Neural progenitor cell (in vitro differentiated cells): ENCODE data around the gene PRDM15. TPM values are rescaled to one million over a fixed set of nuclear protein-coding genes. Genes with fewer than 3 reads are reported as not detected.
A peak's percentile ranks its signal among the peaks of the same experiment; 100 is the strongest.

Source experiments
- DNase-seq: peaks from one replicate; pipeline ENCODE4 v3.0.0-alpha.2; 2016; ENCODE audit warnings: low spot score
- H2AFZ ChIP-seq: fragments of 200-600 bp; sonication (generic); replicated peaks from 2 replicates; pipeline ENCODE4 v1.6.1; 2016; ENCODE audit warnings: antibody characterized with exemption
- H3F3A ChIP-seq: fragments of 200-600 bp; sonication (generic); 2 replicates; pipeline ENCODE4 v1.6.1; 2016; ENCODE audit warnings: antibody characterized with exemption, low read depth
- H3K27ac ChIP-seq: fragments of 200-600 bp; sonication (generic); 2 replicates; pipeline ENCODE4 v1.5.1; 2016; ENCODE audit warnings: mild to moderate bottlenecking
- H3K27me3 ChIP-seq: fragments of 200-600 bp; sonication (generic); 2 replicates; pipeline ENCODE4 v1.6.1; 2016; ENCODE audit warnings: mild to moderate bottlenecking, moderate library complexity
- H3K36me3 ChIP-seq: fragments of 200-600 bp; sonication (generic); 2 replicates; pipeline ENCODE4 v1.5.1; 2016
- H3K4me1 ChIP-seq: fragments of 200-600 bp; sonication (generic); 2 replicates; pipeline ENCODE4 v1.6.1; 2016; ENCODE audit warnings: mixed run types
- H3K4me2 ChIP-seq: fragments of 200-600 bp; sonication (generic); 2 replicates; pipeline ENCODE4 v1.6.1; 2016
- H3K4me3 ChIP-seq: fragments of 200-600 bp; sonication (generic); 2 replicates; pipeline ENCODE4 v1.5.1; 2016
- H3K79me2 ChIP-seq: fragments of 200-600 bp; sonication (generic); 2 replicates; pipeline ENCODE4 v1.6.1; 2016; ENCODE audit warnings: low read depth
- H3K9ac ChIP-seq: fragments of 200-600 bp; sonication (generic); 2 replicates; pipeline ENCODE4 v1.6.1; 2016
- H3K9me3 ChIP-seq: fragments of 200-600 bp; sonication (generic); 2 replicates; pipeline ENCODE4 v1.5.1; 2016; ENCODE audit warnings: low read depth
- H4K20me1 ChIP-seq: fragments of 200-600 bp; sonication (generic); 2 replicates; pipeline ENCODE4 v1.6.1; 2016; ENCODE audit warnings: low read depth
- H3K27ac Mint-ChIP-seq: 3 replicates; pipeline ENCODE4 v1.8.0; 2021; ENCODE audit warnings: mixed read lengths
- H3K27me3 Mint-ChIP-seq: 2 replicates; pipeline ENCODE4 v1.8.0; 2022; ENCODE audit warnings: low read depth, mild to moderate bottlenecking, inconsistent platforms, moderate library complexity, mixed read lengths; ENCODE audit not compliant: insufficient read depth
- H3K36me3 Mint-ChIP-seq: 3 replicates; pipeline ENCODE4 v1.8.0; 2021; ENCODE audit warnings: mixed read lengths
- H3K4me1 Mint-ChIP-seq: 3 replicates; pipeline ENCODE4 v1.8.0; 2021; ENCODE audit warnings: mixed read lengths
- H3K4me3 Mint-ChIP-seq: 3 replicates; pipeline ENCODE4 v1.8.0; 2021; ENCODE audit warnings: mild to moderate bottlenecking, moderate library complexity, mixed read lengths
- H3K9me3 Mint-ChIP-seq: 3 replicates; pipeline ENCODE4 v1.8.0; 2020; ENCODE audit warnings: mixed read lengths
- CTCF ChIP-seq: fragments of 200-600 bp; sonication (generic); IDR thresholded peaks from 2 replicates; pipeline ENCODE4 v1.5.1; 2017; ENCODE audit warnings: antibody characterized with exemption, mild to moderate bottlenecking
- EZH2 ChIP-seq: fragments of 200-600 bp; sonication (generic); IDR thresholded peaks from 2 replicates; pipeline ENCODE4 v1.6.1; 2017; ENCODE audit warnings: antibody characterized with exemption, mild to moderate bottlenecking, moderate library complexity
- EZH2phosphoT487 ChIP-seq: fragments of 200-600 bp; sonication (generic); IDR thresholded peaks from 2 replicates; pipeline ENCODE4 v1.6.1; 2017; ENCODE audit warnings: antibody characterized with exemption
- total RNA-seq: library from RNA; depleted of rRNA; stranded (reverse); fragments of >200 nt; gene quantifications from 2 replicates; pipeline ENCODE4 v1.2.3, GENCODE V29; 2015; ENCODE audit warnings: low replicate concordance

The PRDM15 gene
- total RNA-seq, 1 donor from 2014 or later: 9.0 TPM

GRCh38 chr21:41852151-41852928, 26.8 kb downstream of the PRDM15 start:
- no peaks in the 10 kb centered on the region for H3K36me3 ChIP-seq
- Mint-ChIP-seq H3K9me3 (no peaks in the 10 kb centered on the region), H3K27ac (peak overlapping the region; percentile 87), H3K4me3 (no peak overlapping the region), H3K36me3 (peaks cover 22% of the 10 kb centered on the region), H3K4me1 (peaks cover 9% of the 10 kb centered on the region), H3K27me3 (no peaks in the 10 kb centered on the region)
- no peaks in the 10 kb centered on the region for H3F3A ChIP-seq
- DNase-seq: no peak
- H3K27ac ChIP-seq: no peak overlapping the region
- no peaks in the 10 kb centered on the region for H3K79me2 ChIP-seq
- TF ChIP-seq EZH2phosphoT487 (no peak), CTCF (no peak), EZH2 (no peak)
- no peak overlapping the region for H3K4me2 ChIP-seq
- no peaks in the 10 kb centered on the region for H3K4me1 ChIP-seq
- no peak overlapping the region for H3K4me3 ChIP-seq
- no peaks in the 10 kb centered on the region for H3K27me3 ChIP-seq
- H4K20me1 ChIP-seq: no peaks in the 10 kb centered on the region
- H3K9me3 ChIP-seq: no peaks in the 10 kb centered on the region
- H2AFZ ChIP-seq: no peak overlapping the region
- H3K9ac ChIP-seq: no peak overlapping the region

GRCh38 chr21:41851090-41851790, 27.9 kb downstream of the PRDM15 start:
- no peaks in the 10 kb centered on the region for H3K36me3 ChIP-seq
- peaks cover under 1% of the 10 kb centered on the region for H3F3A ChIP-seq
- TF ChIP-seq EZH2 (no peak), CTCF (no peak), EZH2phosphoT487 (no peak)
- no peak for DNase-seq
- H3K4me1 ChIP-seq: no peaks in the 10 kb centered on the region
- H2AFZ ChIP-seq: no peak overlapping the region
- no peak overlapping the region for H3K4me3 ChIP-seq
- no peaks in the 10 kb centered on the region for H3K27me3 ChIP-seq
- H3K9ac ChIP-seq: no peak overlapping the region
- H3K79me2 ChIP-seq: no peaks in the 10 kb centered on the region
- H3K9me3 ChIP-seq: no peaks in the 10 kb centered on the region
- H3K27ac ChIP-seq: no peak overlapping the region
- Mint-ChIP-seq H3K9me3 (no peaks in the 10 kb centered on the region), H3K36me3 (peaks cover 20% of the 10 kb centered on the region), H3K27ac (no peak overlapping the region), H3K27me3 (no peaks in the 10 kb centered on the region), H3K4me3 (no peak overlapping the region), H3K4me1 (peaks cover 12% of the 10 kb centered on the region)
- no peak overlapping the region for H3K4me2 ChIP-seq
- no peaks in the 10 kb centered on the region for H4K20me1 ChIP-seq

GRCh38 chr21:41850085-41850484, 29.1 kb downstream of the PRDM15 start:
- Histone ChIP-seq H3K4me1 (no peaks in the 10 kb centered on the region), H3K4me2 (no peak overlapping the region), H2AFZ (no peak overlapping the region), H3F3A (peaks cover 2% of the 10 kb centered on the region), H3K4me3 (no peak overlapping the region), H4K20me1 (no peaks in the 10 kb centered on the region), H3K9me3 (no peaks in the 10 kb centered on the region), H3K27me3 (no peaks in the 10 kb centered on the region), H3K36me3 (no peaks in the 10 kb centered on the region), H3K27ac (no peak overlapping the region), H3K79me2 (no peaks in the 10 kb centered on the region), H3K9ac (no peak overlapping the region)
- peaks cover 19% of the 10 kb centered on the region for H3K36me3 Mint-ChIP-seq
- no peaks in the 10 kb centered on the region for H3K27me3 Mint-ChIP-seq
- H3K27ac Mint-ChIP-seq: no peak overlapping the region
- H3K4me1 Mint-ChIP-seq: peaks cover 20% of the 10 kb centered on the region
- no peaks in the 10 kb centered on the region for H3K9me3 Mint-ChIP-seq
- no peak overlapping the region for H3K4me3 Mint-ChIP-seq
- DNase-seq: no peak
- TF ChIP-seq EZH2phosphoT487 (no peak), CTCF (no peak), EZH2 (no peak)
